Mucosa of gallbladder (tissue), 1 donor: ENCODE data around the gene TAAR8. TPM values are rescaled to one million over a fixed set of nuclear protein-coding genes. Genes with fewer than 3 reads are reported as not detected.
"Not testable (repeated sequence)": the region's sequence is repeated elsewhere in the genome, so short reads cannot be mapped to it uniquely, and the experiment has no call there.

Experiments
- DNase-seq: peaks from one replicate; pipeline ENCODE4 v3.0.0-alpha.2; 2020; ENCODE audit warnings: low spot score
- total RNA-seq: library from RNA; stranded (reverse); gene quantifications from one replicate; pipeline ENCODE4 v1.2.1, GENCODE V29; 2021
- donor health status: DM: no; HTN: no; CAD: no.

TAAR8 gene
- not detected for total RNA-seq

- no peak for DNase-seq
Measured at GRCh38 chr6:132552372-132552771, at the start of gene TAAR8. Gene TAAR8, plus strand, starts transcription at chr6:132552672. Its CDS starts 21 bp downstream, at chr6:132552693.

- DNase-seq: peak; percentile 40
Measured at GRCh38 chr6:132504757-132505156, 47.7 kb upstream of the TAAR8 start.

GRCh38 chr6:132505158-132505557 lies 47.3 kb upstream of the TAAR8 start:
- no peak for DNase-seq

- no peak for DNase-seq
Measured at GRCh38 chr6:132506461-132506860, 46.0 kb upstream of the TAAR8 start.

GRCh38 chr6:132506869-132507808 lies 45.3 kb upstream of the TAAR8 start:
- DNase-seq: no peak

- peak; percentile 47 for DNase-seq
Measured at GRCh38 chr6:132511210-132511830, 41.2 kb upstream of the TAAR8 start.

GRCh38 chr6:132511831-132512220 lies 40.6 kb upstream of the TAAR8 start:
- DNase-seq: no peak

- no peak for DNase-seq
Measured at GRCh38 chr6:132512342-132512637, 40.2 kb upstream of the TAAR8 start.

GRCh38 chr6:132512638-132513632 lies 39.5 kb upstream of the TAAR8 start, which contains the start of gene STX7:
Gene STX7, minus strand, starts transcription at chr6:132513116. Its CDS starts 9,586 bp downstream, at chr6:132503530.
- peak; percentile 92 for DNase-seq

- DNase-seq: no peak
Measured at GRCh38 chr6:132513831-132514545, 38.5 kb upstream of the TAAR8 start.

GRCh38 chr6:132515386-132515785 lies 37.1 kb upstream of the TAAR8 start:
- DNase-seq: no peak

- DNase-seq: no peak
Measured at GRCh38 chr6:132520953-132521352, 31.5 kb upstream of the TAAR8 start.

GRCh38 chr6:132524646-132525045 lies 27.8 kb upstream of the TAAR8 start:
- no peak for DNase-seq

- DNase-seq: no peak
Measured at GRCh38 chr6:132525866-132526265, 26.6 kb upstream of the TAAR8 start.

- no peak for DNase-seq
Measured at GRCh38 chr6:132526461-132526860, 26.0 kb upstream of the TAAR8 start.

- no peak for DNase-seq
Measured at GRCh38 chr6:132527791-132528190, 24.7 kb upstream of the TAAR8 start.

GRCh38 chr6:132530293-132530974 lies 22.0 kb upstream of the TAAR8 start:
- DNase-seq: peak; percentile 56

- DNase-seq: not testable (repeated sequence)
Measured at GRCh38 chr6:132534546-132534945, 17.9 kb upstream of the TAAR8 start.

- no peak for DNase-seq
Measured at GRCh38 chr6:132537145-132537544, 15.3 kb upstream of the TAAR8 start.

- no peak for DNase-seq
Measured at GRCh38 chr6:132537977-132538376, 14.5 kb upstream of the TAAR8 start, which contains the start of gene TAAR9. Gene TAAR9, plus strand, starts transcription at chr6:132538277. Its CDS starts 13 bp downstream, at chr6:132538290.
